HCT116 (cell line): ENCODE measurements around the gene HOPX.

Source experiments
- CEBPB ChIP-seq: IDR thresholded peaks from 2 replicates; pipeline ENCODE4 v1.6.1; 2012; ENCODE audit warnings: low read depth
- EZH2 ChIP-seq: fragments of 200-600 bp; sonication (generic); IDR thresholded peaks from 2 replicates; pipeline ENCODE4 v1.6.1; 2017; ENCODE audit warnings: antibody characterized with exemption, mixed run types
- FOSL1 ChIP-seq: IDR thresholded peaks from 2 replicates; pipeline ENCODE4 v1.6.1; 2012; ENCODE audit warnings: low read depth
- JUND ChIP-seq: IDR thresholded peaks from 2 replicates; pipeline ENCODE4 v1.6.1; 2012
- POLR2A ChIP-seq: IDR thresholded peaks from 2 replicates; pipeline ENCODE4 v1.7.0; 2011; ENCODE audit warnings: borderline replicate concordance; ENCODE audit not compliant: insufficient read depth, insufficient read length; ENCODE audit errors: extremely low read depth
- POLR2AphosphoS5 ChIP-seq: IDR thresholded peaks from 2 replicates; pipeline ENCODE4 v1.6.1; 2011; ENCODE audit warnings: mild to moderate bottlenecking, low read depth, low read length, moderate library complexity
- TCF7L2 ChIP-seq: IDR thresholded peaks from 2 replicates; pipeline ENCODE4 v1.7.0; 2011; ENCODE audit warnings: borderline replicate concordance, inconsistent platforms; ENCODE audit not compliant: insufficient read depth, insufficient read length; ENCODE audit errors: extremely low read depth
- ZFX ChIP-seq: fragments of 450-650 bp; IDR thresholded peaks from 2 replicates; pipeline ENCODE4 v1.6.1; 2017
- TF ChIP-seq, protein P1 (sequence below), 3 experiments: fragments of 200-600 bp in 1 of 3; sonication (generic) in 1 of 3; IDR thresholded peaks in 2 of 3; conservative IDR thresholded peaks in 1 of 3; 2 replicates each; pipeline ENCODE4 v1.5.1; 2012 to 2017; ENCODE audit warnings: low read depth in 2 of 3, low read length in 2 of 3, antibody characterized with exemption in 1 of 3, borderline replicate concordance in 1 of 3, control low read depth in 1 of 3, mild to moderate bottlenecking in 1 of 3, mixed read lengths in 1 of 3, mixed run types in 1 of 3, moderate library complexity in 1 of 3; ENCODE audit not compliant: insufficient read depth in 1 of 3
- TF ChIP-seq, protein P2 (sequence below): IDR thresholded peaks from 2 replicates; pipeline ENCODE4 v1.6.1; 2012; ENCODE audit warnings: low read depth
- TF ChIP-seq, protein P3 (sequence below): IDR thresholded peaks from 2 replicates; pipeline ENCODE4 v1.6.1; 2012
- TF ChIP-seq, protein P4 (sequence below): IDR thresholded peaks from 2 replicates; pipeline ENCODE4 v1.6.1; 2012

DNA sequence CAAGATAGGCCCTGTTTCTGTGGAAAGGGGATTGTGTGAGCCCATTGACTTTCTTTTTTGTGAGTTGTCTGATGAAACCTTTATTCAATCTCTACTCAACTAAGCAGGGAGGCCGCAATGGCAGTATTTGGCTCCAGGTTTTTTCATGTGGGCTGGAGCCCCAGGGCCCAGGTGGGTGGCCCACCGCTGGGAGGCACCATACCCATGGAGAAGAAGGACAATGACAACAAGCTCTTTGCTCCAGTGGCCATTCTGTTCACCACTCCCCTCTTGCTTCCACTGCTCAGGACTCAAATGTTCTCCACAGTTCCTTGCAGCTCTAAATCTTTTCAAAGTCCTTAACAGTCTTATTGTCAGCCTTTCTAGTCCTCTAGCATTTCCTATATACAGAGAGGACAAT, 54.1 kb downstream of the HOPX start:
- TF ChIP-seq, protein P1, sequence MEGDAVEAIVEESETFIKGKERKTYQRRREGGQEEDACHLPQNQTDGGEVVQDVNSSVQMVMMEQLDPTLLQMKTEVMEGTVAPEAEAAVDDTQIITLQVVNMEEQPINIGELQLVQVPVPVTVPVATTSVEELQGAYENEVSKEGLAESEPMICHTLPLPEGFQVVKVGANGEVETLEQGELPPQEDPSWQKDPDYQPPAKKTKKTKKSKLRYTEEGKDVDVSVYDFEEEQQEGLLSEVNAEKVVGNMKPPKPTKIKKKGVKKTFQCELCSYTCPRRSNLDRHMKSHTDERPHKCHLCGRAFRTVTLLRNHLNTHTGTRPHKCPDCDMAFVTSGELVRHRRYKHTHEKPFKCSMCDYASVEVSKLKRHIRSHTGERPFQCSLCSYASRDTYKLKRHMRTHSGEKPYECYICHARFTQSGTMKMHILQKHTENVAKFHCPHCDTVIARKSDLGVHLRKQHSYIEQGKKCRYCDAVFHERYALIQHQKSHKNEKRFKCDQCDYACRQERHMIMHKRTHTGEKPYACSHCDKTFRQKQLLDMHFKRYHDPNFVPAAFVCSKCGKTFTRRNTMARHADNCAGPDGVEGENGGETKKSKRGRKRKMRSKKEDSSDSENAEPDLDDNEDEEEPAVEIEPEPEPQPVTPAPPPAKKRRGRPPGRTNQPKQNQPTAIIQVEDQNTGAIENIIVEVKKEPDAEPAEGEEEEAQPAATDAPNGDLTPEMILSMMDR (IDR thresholded peaks at IDR 0.05 in 2 of 3, conservative IDR thresholded peaks at IDR 0.05 in 1 of 3; ENCODE audit: borderline replicate concordance in 1 of 3, insufficient read depth in 1 of 3, low read depth in 2 of 3, low read length in 2 of 3) = no peak
- TF ChIP-seq, protein P2, sequence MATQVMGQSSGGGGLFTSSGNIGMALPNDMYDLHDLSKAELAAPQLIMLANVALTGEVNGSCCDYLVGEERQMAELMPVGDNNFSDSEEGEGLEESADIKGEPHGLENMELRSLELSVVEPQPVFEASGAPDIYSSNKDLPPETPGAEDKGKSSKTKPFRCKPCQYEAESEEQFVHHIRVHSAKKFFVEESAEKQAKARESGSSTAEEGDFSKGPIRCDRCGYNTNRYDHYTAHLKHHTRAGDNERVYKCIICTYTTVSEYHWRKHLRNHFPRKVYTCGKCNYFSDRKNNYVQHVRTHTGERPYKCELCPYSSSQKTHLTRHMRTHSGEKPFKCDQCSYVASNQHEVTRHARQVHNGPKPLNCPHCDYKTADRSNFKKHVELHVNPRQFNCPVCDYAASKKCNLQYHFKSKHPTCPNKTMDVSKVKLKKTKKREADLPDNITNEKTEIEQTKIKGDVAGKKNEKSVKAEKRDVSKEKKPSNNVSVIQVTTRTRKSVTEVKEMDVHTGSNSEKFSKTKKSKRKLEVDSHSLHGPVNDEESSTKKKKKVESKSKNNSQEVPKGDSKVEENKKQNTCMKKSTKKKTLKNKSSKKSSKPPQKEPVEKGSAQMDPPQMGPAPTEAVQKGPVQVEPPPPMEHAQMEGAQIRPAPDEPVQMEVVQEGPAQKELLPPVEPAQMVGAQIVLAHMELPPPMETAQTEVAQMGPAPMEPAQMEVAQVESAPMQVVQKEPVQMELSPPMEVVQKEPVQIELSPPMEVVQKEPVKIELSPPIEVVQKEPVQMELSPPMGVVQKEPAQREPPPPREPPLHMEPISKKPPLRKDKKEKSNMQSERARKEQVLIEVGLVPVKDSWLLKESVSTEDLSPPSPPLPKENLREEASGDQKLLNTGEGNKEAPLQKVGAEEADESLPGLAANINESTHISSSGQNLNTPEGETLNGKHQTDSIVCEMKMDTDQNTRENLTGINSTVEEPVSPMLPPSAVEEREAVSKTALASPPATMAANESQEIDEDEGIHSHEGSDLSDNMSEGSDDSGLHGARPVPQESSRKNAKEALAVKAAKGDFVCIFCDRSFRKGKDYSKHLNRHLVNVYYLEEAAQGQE = no peak
- TF ChIP-seq ZFX (no peak), FOSL1 (no peak), CEBPB (no peak), POLR2A (no peak), POLR2AphosphoS5 (no peak), EZH2 (no peak), TCF7L2 (no peak), JUND (no peak)
- TF ChIP-seq, protein P3, sequence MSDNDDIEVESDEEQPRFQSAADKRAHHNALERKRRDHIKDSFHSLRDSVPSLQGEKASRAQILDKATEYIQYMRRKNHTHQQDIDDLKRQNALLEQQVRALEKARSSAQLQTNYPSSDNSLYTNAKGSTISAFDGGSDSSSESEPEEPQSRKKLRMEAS = no peak
- TF ChIP-seq, protein P4, sequence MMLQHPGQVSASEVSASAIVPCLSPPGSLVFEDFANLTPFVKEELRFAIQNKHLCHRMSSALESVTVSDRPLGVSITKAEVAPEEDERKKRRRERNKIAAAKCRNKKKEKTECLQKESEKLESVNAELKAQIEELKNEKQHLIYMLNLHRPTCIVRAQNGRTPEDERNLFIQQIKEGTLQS = no peak
